Epidermal melanocyte (primary cell): ENCODE data around the gene MEF2C.

Source experiments
- DNase-seq: peaks from one replicate; pipeline ENCODE4 v3.0.0; 2011; ENCODE audit warnings: low spot score; ENCODE audit not compliant: insufficient read length

MEF2C gene

DNA sequence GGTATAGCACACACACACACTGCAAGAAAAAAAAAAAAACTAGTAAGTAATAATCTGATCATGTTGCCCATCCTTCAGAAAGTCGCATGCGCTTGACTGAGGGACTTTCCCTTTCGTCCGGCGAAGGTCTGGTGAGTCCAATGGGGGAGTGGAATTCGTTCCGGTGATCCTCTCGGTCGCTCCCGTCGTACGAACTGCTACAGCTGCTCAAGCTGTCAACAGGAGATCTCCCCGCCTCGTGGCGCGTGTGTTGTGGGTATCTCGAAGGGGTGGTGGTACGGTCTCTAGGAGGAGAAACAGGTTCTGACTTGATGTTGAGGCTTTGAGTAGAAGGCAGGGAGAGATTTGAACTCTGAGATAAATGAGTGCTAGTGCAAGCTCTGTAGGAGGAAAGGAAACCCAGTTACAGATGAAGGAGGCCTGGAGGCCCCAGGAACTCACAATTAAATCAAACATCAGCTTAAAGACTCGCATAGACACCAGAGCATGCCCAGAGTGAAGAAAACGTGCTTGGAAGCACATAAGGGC, 160.4 kb downstream of the MEF2C start:
- no peak for DNase-seq

DNA sequence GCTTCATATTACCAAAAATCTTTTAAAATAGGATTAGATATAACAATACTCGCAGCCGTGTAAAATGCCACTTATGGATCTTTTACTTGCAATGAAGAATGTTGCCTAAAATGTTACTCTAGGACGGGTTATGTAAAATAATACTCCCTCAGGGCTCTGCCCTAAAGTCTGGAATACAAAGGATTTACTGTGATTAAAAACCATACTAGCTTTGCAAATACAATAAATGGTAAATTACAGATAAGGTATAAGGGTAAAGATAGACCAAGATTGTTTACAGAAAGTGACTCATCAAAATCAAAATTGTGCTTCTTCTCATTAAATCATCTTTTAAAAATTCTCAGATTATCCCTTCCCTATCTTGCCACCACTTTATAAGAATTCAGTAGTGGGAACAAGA, 163.6 kb downstream of the MEF2C start:
- DNase-seq = no peak

DNA sequence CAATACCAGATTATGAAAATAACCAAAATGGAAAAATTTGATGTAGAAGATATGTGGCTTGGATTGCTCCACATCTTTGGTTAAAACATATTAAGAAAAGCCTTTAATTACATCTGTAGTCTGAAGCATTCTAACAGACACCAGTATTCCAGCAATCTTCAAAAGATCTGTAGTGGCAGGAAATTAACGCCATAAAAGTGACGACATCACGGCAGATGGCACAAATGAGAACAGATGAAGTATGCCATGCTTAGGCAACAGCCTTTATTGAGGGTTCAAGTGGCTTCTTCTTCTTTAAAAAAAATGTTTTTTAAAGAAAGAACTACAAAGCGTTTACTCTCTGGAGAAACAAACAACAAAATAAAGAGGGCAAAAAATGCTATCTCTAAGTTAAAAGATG, 164.2 kb downstream of the MEF2C start:
- DNase-seq = no peak

DNA sequence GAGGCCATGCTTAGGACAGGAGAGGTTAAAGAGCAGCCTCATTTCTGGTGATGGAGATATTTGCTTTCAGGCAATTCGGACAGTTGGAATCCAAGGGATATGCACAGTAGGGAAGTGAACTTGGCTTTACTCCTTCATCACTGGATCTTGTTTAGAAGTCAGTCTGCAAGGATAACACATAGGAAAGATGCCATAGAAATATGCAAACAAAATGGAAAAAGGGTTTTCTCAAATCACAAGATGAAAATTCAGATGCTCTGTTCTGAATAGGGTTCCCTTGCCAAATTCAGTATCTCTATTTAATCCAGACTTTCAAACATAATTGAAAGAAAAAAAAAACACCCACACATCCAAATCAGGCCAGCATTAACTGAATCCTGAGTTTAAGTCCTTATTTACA, 166.9 kb downstream of the MEF2C start:
- DNase-seq = no peak

DNA sequence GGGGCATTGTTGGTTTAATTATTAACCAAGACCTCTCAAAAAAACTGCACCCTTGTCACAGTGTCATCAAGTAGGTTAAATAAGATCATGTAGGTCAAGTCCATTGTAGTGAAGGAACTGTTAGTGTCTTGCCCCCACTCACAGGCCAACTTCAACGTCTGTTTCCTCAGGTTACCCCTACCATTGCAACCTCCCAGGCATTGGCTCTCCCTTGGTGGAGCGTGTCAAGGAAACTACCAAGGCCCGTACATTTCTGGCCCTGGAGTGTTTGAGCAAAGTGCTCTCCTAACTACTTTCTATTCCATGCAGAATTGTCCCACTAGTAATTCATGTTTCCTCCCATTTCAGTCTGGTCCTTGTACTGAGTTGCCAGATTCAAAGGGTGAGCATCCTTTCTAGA, 167.5 kb downstream of the MEF2C start:
- no peak for DNase-seq

DNA sequence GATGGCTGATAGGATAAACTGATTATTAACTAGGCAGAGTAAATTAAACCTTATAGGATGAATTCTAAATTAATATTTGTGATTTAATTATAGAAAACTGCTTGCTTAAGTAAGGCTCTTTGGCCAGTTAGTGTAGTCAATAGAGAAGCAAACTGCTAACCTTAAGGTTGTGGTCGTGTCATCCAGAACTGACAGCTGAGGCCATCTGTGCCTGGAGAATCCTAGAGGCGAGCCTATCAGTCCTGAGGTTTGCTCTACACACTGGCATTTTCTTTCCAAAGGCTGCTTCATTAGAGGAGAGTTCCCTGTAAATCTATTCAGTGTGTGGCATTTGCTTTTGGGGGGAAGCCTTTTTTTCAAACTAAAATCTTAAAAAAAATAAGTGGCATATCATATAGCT, 169.2 kb downstream of the MEF2C start:
- no peak for DNase-seq

DNA sequence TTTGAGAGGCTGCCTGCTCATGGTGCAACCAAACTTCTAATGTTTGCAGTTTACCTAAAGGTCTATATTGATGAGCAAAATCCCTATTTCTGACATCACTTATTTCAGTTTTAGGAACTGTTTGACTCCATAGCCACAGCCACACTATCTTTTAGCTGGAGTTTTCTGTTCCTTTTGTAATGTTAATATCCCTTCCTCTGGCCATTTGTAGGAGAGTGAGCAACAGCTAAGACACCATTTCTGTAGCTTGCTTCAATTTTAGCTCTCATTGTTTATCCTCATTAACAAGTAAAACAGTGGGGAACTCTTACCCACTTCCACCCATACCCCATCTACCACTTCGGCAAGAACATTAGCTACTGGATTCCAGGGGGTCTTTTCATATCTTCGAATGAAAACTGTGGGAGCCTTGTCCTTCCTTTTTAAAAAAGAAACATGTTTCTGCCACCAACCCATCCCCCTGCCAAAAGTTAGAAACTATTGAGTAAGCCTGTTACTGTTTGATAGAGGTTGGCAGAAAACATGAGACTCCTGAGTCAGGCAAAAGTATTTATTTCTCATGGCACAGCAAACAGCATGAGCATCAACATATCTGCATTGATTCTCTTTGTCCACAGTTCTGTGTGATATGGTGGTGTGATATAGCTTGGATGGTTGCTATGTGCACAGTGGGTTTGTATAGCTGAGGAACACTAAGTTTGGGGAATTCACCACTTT, 174.1 kb downstream of the MEF2C start:
- no peak for DNase-seq

DNA sequence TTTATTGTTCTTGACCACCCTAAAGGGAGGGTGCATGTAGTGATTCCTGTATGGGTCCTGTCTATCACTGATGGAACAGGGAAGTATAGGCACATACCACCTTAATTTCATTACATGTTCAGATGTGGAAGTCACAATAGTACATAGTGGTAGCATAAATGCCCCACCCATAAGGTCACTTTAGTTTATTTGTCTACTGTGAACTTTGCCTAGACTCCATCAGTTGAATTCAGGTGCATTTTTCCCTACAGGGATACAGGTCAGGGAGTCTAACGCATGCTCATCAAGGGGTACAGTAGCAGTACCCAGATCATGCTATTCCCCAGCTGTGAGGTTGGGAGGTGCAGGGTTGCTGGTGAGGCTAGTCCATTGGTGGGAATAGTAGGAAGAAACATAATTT, 175.0 kb downstream of the MEF2C start:
- DNase-seq = no peak

DNA sequence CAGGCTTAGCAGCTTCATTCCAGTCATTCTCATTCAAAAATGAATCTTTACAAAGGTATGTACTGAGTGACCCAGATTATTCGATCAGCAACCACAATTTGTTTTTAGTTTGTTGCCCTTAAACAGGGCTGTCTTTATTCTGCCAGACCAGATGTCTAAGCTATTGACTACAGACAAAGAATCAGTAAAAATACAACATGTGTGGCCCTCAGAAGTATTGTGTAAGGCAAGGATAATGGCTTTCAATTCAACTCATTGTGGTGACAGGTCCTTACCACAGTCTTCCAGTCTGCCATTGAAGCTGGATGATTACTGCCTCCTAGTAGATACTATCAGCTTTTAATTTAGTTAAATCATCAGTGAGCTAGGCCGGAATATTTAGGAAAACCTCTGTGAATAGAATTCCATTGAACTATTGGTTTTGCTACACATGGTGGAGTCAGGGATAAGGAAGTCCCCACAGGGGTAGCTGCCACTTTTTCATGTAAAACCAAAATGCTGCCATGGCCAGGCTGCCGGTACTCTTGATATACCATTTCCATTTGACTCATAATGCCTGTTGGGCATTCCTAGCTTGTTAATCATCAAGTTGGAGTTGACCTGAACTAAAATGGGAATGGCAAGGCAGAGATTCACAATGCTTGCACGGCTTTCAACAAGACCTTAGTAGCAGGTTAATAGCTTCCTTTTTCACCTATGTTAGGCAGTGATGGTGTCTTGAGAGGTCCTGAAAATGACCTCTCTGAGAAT, 175.6 kb downstream of the MEF2C start:
- no peak for DNase-seq

DNA sequence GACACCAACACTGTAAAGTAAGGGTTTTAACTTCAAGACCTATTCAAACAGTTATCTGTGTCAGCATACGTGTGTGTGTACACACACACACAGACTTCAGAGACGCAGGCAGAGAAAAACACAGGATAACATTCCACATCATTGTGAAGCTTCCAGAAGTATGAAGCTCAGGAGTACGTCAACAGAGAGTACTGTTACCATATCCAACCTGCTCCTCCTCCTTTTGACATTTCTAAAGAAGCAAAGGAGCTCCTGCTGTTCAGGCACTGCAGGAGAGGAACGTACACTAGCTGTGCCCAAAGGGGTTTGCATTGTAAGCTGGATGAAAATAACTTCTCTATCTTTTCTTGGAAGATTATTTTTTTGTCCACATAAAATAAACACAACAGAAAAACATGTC, 180.7 kb downstream of the MEF2C start:
- no peak for DNase-seq

DNA sequence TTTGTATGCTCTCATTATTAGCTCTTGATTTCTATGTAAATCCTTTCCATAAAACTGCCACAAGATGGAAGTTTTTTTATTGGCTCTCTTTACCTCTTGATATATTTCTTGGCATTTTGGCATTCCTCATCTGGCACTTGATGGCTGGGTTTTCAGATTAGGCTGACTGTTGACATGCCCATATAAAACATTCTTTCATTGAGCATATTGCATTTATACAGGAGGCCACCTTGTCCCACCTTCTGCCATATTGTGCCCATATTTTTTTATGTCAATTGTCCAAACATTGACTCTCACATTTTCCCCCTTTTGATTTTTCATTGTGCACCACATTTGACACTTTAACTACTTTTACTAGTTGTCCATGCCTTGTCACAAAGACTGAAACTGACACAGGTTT, 182.9 kb downstream of the MEF2C start:
- DNase-seq = no peak

DNA sequence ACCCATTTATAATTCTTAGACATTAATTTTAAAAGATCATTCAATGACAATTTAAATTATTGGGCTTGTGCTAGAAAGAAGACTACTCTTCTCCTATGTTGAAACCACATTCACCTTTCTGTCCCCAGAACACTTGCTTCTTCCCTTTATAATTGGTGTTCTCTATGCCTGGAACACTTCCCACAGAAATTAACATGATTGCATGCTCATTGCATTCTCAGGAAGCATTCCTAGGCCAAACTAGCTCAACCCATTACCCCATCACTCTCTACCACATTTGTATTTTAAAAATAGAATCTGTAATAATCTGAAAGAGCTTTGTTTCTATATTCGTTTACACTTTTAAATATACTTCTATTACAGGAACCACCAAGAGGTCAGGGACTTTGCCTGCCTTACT, 184.7 kb downstream of the MEF2C start:
- no peak for DNase-seq

DNA sequence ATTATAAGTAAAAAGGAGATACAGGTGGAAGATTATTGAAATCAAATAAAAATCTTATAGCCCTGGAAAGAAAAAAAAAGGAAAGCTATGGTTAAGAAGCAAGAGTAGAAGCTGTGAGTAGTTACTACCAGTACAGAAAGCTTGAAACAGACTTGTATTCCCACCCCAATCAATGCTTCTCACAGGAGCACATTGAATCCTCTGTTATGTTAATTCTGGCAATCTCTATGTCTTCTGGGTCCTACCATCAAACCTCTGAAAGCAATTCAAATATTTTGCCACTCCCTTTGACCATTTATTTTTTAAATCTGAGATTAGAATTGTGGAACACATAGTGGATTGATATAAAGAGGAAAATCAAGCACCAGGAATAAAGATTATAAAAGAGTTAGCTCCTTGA, 186.5 kb downstream of the MEF2C start:
- DNase-seq = no peak

DNA sequence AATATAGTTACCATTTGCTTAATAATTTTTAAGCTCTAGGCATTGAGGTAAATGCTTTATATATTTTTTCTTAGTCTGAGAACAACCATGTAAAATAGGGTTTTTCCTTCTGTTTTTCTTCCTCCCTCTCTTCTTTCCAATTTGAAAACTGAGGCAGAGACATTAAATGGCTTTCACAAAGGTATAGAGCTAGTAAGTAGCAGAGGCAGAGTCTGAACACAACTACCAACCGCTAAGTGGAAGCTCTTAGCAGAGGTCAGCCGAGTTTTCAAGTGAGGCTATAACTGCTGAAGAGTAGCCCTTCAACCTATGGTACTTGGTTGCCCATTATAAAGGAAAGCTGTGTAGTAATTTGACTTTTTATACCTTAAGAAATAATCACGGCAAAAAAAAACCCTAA, 187.1 kb downstream of the MEF2C start:
- no peak for DNase-seq

DNA sequence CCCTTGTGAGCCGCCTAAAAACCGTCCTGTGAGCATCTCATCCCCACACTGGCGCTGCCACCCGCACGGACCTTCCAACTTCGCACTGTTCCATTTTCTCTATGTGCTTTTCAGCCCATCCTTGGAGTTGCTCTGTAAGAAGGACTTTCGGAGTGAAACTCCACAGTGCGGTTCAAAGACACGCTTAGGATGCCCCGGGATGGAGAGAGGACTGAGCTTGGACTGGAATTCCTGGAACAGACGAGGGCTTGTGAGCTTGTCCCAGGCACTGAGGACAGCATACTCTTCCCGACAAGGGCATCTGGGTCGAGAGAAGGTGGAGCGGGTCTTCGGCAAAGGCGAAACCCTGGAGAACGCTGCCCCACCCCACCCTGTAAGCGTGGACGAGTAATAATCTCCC, 187.8 kb downstream of the MEF2C start:
- no peak for DNase-seq

DNA sequence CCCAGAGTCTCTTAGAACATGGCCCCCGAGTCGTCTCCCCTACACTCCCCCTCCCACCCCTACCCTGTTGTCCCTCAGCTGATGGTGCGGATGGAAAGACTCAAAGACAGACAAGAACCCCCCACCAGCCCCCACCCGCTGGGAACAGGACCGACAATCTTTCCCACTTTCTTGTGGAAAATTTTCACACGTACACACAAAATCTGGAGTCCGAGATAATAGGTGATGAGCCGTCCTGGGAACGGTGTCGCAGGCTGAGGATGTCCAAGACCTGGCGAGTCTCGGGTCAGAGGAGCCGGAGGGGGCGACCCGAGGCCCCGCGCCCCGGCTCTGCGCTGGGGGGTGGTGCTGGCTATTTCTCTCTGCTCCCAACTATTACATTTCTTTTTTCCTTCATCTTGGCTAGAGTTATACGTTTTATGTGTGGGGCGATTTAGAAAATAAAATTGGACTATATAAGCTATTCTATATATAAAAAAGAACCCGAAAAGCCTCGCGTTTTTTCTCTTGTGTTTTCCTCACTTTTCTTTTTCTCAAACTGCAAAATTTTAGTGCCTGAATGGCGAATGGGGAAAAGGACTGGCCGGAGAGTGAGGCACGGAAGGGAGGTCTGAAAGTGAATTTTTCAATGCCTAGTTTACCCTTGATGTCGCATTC, 188.8 kb downstream of the MEF2C start:
- DNase-seq = no peak

DNA sequence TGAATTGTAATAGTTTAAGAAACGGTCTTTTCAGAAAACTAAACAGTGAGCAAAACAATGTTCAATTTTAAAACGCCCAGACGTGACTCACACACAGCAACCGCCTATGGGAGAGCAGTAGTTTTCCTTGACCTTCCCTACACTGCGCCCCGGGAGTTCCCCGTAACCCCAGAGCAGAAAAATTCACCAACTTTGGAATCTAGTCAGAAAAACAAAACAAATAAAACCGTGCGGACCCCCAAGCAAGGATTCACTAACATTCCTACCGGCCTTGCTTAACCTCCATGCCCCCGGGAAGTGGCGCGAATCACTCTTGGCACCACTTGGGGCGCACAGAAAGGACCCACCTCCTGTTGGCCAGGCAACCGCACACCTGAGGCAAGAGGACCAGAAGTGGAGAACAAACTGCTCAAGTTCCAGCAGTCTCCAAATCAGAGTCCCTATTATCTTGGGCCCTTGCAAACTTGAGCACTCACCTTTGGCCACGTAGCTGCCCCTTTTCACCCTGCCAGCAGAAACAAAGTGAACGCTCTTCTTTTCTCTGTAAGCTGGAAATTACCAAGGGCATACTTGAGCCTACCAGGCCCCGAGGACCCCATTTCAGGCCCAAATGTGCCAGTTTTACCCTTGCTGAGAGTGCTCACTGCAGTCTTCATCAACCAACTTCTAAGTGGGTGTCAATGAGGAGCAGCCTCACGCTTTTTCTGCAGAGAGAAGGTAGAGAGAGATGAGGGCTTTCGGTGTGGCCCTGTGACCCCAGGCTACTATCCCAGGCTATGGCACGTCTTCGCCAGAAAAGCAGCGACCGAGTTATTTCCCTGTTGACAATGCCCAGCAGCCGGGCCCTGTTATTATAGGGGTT, 189.7 kb downstream of the MEF2C start:
- DNase-seq = no peak

DNA sequence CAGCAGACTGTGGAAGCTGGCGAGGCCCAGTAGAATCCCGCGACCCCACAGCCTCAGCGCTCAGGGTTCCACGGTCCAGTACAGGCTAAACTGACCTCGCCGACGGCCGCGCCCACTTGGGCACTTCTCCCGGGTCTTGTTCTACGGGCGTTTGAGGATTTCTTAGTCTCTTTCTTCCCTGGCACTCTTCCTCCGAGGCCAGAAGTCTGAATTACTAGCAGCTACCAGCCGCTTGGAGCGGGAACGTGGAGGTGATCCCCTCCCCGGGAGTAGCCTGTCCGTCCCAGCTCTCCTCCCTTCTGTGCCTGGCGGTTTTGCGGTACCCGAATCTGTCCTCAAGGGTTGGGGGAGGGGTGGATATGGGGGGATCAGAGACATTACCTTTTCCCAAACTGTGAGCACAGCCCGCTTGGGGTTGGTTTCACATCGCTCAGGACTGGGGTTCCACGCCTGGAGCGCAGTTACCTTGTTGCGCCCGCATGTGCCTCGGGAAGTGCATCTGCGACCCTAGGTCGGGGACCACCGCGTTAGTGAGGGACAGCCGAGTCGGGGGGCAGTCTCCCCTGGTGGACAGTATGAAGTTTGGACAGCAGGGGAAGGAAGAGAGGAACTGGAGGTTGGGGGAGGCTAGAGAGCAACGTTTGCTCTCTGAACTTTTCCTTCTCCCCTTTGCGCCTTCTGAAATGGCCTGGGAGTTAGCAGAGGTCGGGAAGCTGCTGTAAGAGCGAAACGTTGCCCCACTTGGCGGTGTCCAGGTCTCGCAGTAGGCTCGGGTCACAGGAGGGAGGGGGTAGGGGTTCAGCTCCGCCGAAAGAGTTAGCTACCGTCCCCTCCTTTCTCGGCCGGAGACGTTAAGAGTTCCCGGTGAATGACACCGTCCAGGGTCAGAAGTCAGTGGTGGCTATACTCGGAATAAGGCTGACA, 190.8 kb downstream of the MEF2C start:
- no peak for DNase-seq

DNA sequence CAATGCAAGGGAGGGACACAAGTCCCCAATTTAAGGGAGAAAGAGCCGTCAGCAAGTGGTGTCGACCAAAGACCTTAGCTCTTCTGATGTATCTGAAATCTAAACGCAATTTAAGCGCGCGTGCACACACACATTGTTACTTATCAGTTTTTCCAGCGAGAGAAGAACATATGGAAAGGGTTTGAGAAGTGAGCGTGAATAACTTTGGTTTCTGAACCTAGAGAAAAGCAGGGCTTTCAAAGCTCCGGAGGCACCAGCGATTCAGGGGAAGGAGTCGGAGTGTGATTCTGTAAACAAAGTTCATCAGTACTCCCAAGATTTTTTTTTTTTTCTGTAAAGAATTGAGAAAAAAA, 191.8 kb downstream of the MEF2C start:
- no peak for DNase-seq

DNA sequence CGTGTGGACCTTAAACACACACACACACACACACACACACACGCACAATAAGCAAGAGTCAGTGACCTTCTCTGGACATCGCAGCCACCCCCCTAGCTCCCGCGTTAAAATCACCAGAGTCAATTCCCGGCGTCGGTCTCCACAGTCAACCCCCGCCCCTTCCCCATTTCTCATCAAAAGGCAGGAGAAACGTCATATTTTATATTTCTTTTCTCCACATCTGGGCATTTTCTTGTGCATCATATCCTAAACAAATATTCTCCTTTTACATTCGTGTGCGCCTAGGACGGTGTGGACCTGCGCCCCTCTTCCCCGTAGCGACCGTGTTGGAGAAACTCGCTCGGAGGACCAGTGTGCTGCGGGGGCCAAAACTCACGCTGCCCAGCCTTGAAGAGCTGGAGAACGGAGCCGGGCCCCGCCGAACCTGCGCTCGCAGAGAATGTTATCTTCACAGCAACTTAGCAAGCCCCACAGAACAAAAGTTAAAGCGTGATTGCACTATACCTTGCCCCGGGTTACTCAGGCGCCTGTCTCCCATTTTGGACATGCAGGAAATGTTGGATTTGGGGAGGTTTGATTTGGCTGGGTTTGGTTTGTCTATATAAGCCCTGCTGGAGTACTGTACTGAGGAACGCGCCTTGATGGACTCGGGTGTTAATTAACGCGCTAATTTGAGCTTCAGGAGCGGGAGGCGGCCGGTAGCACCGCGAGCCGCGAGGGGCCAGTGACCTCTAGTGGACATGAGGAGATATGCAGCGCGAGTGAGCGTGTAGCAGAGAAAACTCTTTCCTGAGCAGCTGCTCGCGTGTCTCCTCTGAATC, 192.4 kb downstream of the MEF2C start:
- DNase-seq = peak; percentile 74
